ENCODE results near the gene SLK. TPM values are rescaled to one million over a fixed set of nuclear protein-coding genes. Genes with fewer than 3 reads are reported as not detected.
A peak's percentile ranks its signal among the peaks of the same experiment; 100 is the strongest.

The SLK gene
- total RNA-seq, result 10 to 100 TPM; 62.2 to 74.7 (median 68.0) TPM

DNA sequence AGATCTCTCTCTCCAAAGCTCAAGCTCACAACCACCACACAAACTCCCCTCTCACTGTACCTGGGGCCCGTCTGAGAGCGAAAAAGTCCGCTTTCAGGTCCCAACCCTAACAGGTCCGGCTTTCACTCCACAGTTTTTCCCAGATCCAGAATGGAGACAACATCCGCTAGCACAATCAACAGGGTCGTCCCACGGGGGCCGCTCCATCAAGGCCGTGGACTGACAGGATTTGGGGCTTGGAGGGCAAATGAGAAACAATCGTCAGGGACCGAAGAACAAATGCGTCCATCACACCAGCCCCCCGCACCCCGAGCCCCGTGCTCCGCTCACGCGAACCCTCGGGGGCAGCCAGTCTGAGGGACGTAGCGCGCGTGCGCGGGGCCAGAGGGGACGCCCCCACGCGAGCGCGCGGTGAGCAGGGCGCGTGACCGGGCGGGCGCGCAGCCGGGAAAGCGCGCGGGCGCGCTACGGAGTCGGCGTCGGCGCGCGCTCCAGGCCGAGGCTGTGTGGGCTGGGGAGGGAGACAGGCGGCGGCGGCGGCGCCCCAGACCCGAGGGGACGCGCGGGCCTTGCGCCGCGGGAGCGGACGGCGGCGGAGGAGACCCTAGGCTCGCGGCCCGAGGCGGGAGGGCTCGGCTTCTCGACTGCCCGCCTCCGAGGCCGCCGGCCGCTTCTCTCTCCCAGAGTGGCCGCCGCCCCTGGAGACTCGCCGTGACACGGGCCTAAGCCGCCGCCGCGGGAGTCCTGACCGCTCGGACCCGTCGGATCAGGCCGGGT lies at the start of gene SLK:
Gene SLK, plus strand, starts transcription at position 470 of the 777 bp plus-strand sequence. CDS start 606 bp downstream, outside the sequence.
- Histone ChIP-seq H3K36me3 (no peaks in the 10 kb centered on the region), H3K27me3 (no peaks in the 10 kb centered on the region), H3K4me1 (peaks cover 0 to 35% (median 17%) of the 10 kb centered on the region in 4 donors), H3K9me3 (no peaks in the 10 kb centered on the region), H3K4me3 (peak within 1 kb of the TSS; percentile 75 to 99 (median 94)), H3K27ac (peak within 1 kb of the TSS; percentile 90 to 99 (median 98))
- WGBS, 2 donors, result 1 to 2% methylated on average over 24 to 60 of the region's 92 CpGs
- TF ChIP-seq EP300 (IDR thresholded peaks at IDR 0.05) (peak in 1 of 2 donors; percentile 70), POLR2A (IDR thresholded peaks at IDR 0.05) (peak; percentile 93 to 97)
- TF ChIP-seq, protein P1, sequence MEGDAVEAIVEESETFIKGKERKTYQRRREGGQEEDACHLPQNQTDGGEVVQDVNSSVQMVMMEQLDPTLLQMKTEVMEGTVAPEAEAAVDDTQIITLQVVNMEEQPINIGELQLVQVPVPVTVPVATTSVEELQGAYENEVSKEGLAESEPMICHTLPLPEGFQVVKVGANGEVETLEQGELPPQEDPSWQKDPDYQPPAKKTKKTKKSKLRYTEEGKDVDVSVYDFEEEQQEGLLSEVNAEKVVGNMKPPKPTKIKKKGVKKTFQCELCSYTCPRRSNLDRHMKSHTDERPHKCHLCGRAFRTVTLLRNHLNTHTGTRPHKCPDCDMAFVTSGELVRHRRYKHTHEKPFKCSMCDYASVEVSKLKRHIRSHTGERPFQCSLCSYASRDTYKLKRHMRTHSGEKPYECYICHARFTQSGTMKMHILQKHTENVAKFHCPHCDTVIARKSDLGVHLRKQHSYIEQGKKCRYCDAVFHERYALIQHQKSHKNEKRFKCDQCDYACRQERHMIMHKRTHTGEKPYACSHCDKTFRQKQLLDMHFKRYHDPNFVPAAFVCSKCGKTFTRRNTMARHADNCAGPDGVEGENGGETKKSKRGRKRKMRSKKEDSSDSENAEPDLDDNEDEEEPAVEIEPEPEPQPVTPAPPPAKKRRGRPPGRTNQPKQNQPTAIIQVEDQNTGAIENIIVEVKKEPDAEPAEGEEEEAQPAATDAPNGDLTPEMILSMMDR (IDR thresholded peaks at IDR 0.05), result peak in 1 of 5 experiments; percentile 48
- peak; percentile 58 to 68 for DNase-seq (ENCODE audit: low spot score in 2 of 2)

DNA sequence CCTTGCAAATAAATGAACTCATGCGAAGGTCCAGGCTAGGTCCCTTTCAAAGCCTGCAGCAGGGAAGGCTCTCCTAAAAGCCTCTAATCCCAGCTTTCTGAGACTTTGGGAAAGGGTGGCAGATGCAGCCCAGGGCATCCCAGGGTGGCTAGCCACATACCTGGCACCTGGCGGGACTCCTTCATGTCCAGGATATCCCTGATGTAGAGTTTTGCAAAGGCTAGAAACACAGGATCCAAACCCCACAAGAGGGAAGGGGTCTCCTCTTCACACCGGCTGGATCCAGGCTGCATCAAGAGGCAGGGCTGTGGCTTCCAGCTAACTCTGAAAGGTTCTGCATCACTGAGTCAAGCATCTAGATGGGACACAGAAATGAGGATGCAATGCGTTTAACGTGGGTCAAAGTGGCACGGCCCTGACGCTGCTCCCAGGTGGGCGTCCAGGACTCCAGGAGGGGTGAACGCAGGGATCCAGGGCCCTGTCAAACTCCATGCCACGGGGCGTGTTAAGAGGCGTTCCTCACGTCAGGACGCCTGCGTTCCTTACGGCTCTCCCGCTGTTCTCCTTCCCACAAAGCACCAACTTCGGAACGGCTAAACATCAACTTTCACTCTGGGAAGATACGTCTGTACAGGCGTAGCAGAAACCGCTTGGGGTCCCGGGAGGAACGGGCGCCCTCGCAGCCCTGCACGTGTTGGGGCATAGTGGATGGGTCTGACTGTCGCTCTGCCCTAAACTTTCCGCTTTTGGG lies 49.5 kb upstream of the SLK start:
- Histone ChIP-seq H3K27ac (peak overlapping the region; percentile 84 to 96 (median 93)), H3K9me3 (no peaks in the 10 kb centered on the region), H3K27me3 (no peaks in the 10 kb centered on the region), H3K36me3 (peaks cover 0 to 12% (median 0%) of the 10 kb centered on the region in 3 donors), H3K4me3 (peak overlapping the region; percentile 63 to 85 (median 76)), H3K4me1 (peaks cover 0 to 34% (median 17%) of the 10 kb centered on the region in 4 donors)
- WGBS, 2 donors, result 4% methylated on average over 28 to 29 of the region's 29 CpGs
- TF ChIP-seq, protein P1 (IDR thresholded peaks at IDR 0.05), result no peak
- no peak for TF ChIP-seq EP300 (IDR thresholded peaks at IDR 0.05)
- TF ChIP-seq POLR2A (IDR thresholded peaks at IDR 0.05), result no peak
- DNase-seq (ENCODE audit: low spot score in 2 of 2), result peak in 1 of 2 donors; percentile 24

DNA sequence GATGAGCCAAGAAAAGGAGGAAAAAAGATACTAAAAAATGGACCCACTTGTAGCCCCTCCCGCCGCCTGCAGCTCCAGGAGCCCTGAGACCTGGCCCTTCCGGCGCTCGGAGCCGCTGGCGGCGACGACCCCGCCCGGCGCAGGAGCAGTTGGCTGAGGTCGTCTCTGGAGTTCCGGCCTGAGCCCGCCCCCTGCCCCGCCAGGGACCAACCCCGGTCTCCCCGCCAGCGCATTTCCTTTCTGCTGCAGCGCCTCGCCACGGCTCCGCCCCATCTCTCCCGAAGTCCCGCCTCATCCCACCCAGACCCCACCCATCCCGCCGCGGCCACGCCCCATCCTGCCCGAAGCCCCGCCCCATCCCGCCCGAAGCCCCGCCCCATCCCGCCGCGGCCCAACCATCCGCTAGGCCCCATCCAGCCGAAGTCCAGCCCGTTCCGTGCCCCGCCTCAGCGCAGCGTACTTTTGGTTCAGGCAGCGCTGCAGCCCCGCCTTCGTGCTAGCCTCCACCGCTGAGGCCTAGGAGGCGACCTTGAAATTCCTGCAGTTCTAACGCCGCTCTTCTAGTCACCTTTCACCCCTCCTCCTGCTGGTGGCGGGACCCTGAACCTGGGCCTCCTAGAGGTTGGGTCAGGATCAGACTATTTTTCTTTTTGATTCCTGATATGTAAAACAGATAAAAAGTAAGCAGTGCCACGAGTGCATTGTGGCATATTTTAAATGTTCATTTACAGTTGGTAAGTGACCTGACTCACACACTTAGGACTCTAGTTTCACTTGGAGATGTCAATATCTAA lies 48.7 kb upstream of the SLK start, which contains the start of gene STN1:
Gene STN1, minus strand, starts transcription at position 132 of the 794 bp plus-strand sequence. CDS start 590 bp downstream, outside the sequence.
- Histone ChIP-seq H3K9me3 (no peaks in the 10 kb centered on the region), H3K27me3 (no peaks in the 10 kb centered on the region), H3K4me1 (peaks cover 0 to 34% (median 17%) of the 10 kb centered on the region in 4 donors), H3K4me3 (peak within 1 kb of the TSS; percentile 63 to 85 (median 76)), H3K27ac (peak within 1 kb of the TSS; percentile 84 to 96 (median 93)), H3K36me3 (peaks cover 0 to 4% (median 0%) of the 10 kb centered on the region in 3 donors)
- 0 to 1% methylated on average over 33 to 37 of the region's 53 CpGs for WGBS, 2 donors
- DNase-seq (ENCODE audit: low spot score in 2 of 2), result peak; percentile 90 to 92
- TF ChIP-seq POLR2A (IDR thresholded peaks at IDR 0.05), result peak; percentile 86 to 92
- TF ChIP-seq, protein P1 (IDR thresholded peaks at IDR 0.05), result peak in 3 of 5 experiments; percentile 1 to 28 (median 12)
- peak; percentile 54 to 92 for TF ChIP-seq EP300 (IDR thresholded peaks at IDR 0.05)

DNA sequence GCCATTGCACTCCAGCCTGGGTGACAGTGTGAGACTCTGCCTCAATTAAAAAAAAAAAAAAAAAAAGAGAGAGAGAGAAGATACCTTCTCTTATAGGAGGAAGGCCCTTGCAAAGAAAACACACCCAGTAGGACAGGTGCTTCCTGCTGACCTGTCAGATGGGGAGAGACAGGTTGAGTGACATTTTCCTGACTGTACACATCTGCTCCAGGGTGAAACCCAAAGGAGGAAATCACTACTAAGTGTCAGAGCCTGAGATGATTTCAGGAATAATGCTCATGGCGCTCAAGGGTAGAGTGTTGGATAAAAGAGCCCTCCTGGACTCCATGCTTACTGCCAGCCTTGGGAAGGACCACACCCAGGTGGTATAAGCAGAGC lies 47.3 kb upstream of the SLK start:
- TF ChIP-seq POLR2A (IDR thresholded peaks at IDR 0.05), result no peak
- TF ChIP-seq, protein P1 (IDR thresholded peaks at IDR 0.05), result no peak
- no peak for TF ChIP-seq EP300 (IDR thresholded peaks at IDR 0.05)
- H3K27ac ChIP-seq, result no peak overlapping the region
- 94 to 100% methylated on average over 1 of the region's 1 CpG for WGBS, 2 donors
- no peaks in the 10 kb centered on the region for H3K27me3 ChIP-seq
- peaks cover 0 to 30% (median 17%) of the 10 kb centered on the region in 4 donors for H3K4me1 ChIP-seq
- H3K36me3 ChIP-seq, result peaks cover 0 to 4% (median 0%) of the 10 kb centered on the region in 3 donors
- H3K9me3 ChIP-seq, result no peaks in the 10 kb centered on the region
- DNase-seq (ENCODE audit: low spot score in 2 of 2), result no peak
- H3K4me3 ChIP-seq, result no peak overlapping the region

All from tibial nerve (tissue), 4 donors.